Prostate gland (tissue), 2 donors: ENCODE measurements around the gene RNASEL.

Experiments
- CTCF ChIP-seq, 4 experiments: fragments of 200-600 bp in 2 of 4; fragments of 450-650 bp in 2 of 4; sonication (generic) in 2 of 4; IDR thresholded peaks; 1 replicate in 3 of 4; 2 replicates in 1 of 4; pipeline ENCODE4 v1.5.1; 2016 to 2019; ENCODE audit warnings: antibody characterized with exemption in 4 of 4, mild to moderate bottlenecking in 2 of 4, moderate library complexity in 2 of 4
- POLR2A ChIP-seq: fragments of 450-650 bp; IDR thresholded peaks from one replicate; pipeline ENCODE4 v1.6.1; 2016; ENCODE audit warnings: antibody characterized with exemption, mild to moderate bottlenecking

GRCh38 chr1:182617734-182618351 is 28.8 kb upstream of the RNASEL start:
- TF ChIP-seq CTCF (IDR thresholded peaks at IDR 0.05) (no peak), POLR2A (no peak)
